Inferior parietal cortex (tissue), 1 donor: ENCODE data around the gene FAM180B.

Experiments used
- DNase-seq: peaks from one replicate; pipeline ENCODE4 v3.0.0-alpha.2; 2016; ENCODE audit errors: extremely low spot score

FAM180B gene

GRCh38 chr11:47569646-47570045 lies 16.8 kb upstream of the FAM180B start:
- no peak for DNase-seq

GRCh38 chr11:47570651-47571356 lies 15.7 kb upstream of the FAM180B start:
- no peak for DNase-seq

GRCh38 chr11:47571357-47571729 lies 15.1 kb upstream of the FAM180B start:
- DNase-seq: no peak

GRCh38 chr11:47571895-47572294 lies 14.6 kb upstream of the FAM180B start:
- no peak for DNase-seq

- DNase-seq: peak; percentile 17
These were observed 13.7 kb upstream of the FAM180B start for GRCh38 chr11:47572715-47573255.

GRCh38 chr11:47573321-47573720 lies 13.2 kb upstream of the FAM180B start:
- DNase-seq: peak; percentile 31

GRCh38 chr11:47577460-47578041 lies 8.9 kb upstream of the FAM180B start:
- no peak for DNase-seq

GRCh38 chr11:47578524-47579494 lies 7.7 kb upstream of the FAM180B start, which contains the start of the genes KBTBD4 and NDUFS3:
Gene KBTBD4, minus strand, starts transcription at chr11:47578970. Its CDS starts 19 bp downstream, at chr11:47578951.
Gene NDUFS3, plus strand, starts transcription at chr11:47579074. Its CDS starts 18 bp downstream, at chr11:47579092.
- peak; percentile 96 for DNase-seq

GRCh38 chr11:47583844-47584243 lies 2.6 kb upstream of the FAM180B start:
- peak; percentile 5 for DNase-seq

GRCh38 chr11:47587039-47587716 lies 700 bp downstream of the FAM180B start:
- DNase-seq: no peak

GRCh38 chr11:47587723-47588326 lies 1.3 kb downstream of the FAM180B start:
- DNase-seq: peak; percentile 9

GRCh38 chr11:47589118-47589517 lies 2.6 kb downstream of the FAM180B start:
- no peak for DNase-seq

GRCh38 chr11:47589584-47589976 lies 3.1 kb downstream of the FAM180B start:
- no peak for DNase-seq

GRCh38 chr11:47589977-47590861 lies 3.7 kb downstream of the FAM180B start:
- DNase-seq: no peak

- DNase-seq: no peak
These were observed 5.3 kb downstream of the FAM180B start for GRCh38 chr11:47591764-47592163.

- peak; percentile 25 for DNase-seq
These were observed 5.8 kb downstream of the FAM180B start for GRCh38 chr11:47592251-47592650.

- DNase-seq: peak; percentile 5
These were observed 6.5 kb downstream of the FAM180B start for GRCh38 chr11:47592970-47593369.

- peak; percentile 7 for DNase-seq
These were observed 7.0 kb downstream of the FAM180B start for GRCh38 chr11:47593492-47593933.

- DNase-seq: no peak
These were observed 7.7 kb downstream of the FAM180B start, which contains the start of gene C1QTNF4 for GRCh38 chr11:47593934-47594855. Gene C1QTNF4, minus strand, starts transcription at chr11:47594411. Its CDS starts 3,601 bp downstream, at chr11:47590810.
